ENCODE results near the gene FRYL. TPM values are rescaled to one million over a fixed set of nuclear protein-coding genes. Genes with fewer than 3 reads are reported as not detected.
A peak's percentile ranks its signal among the peaks of the same experiment; 100 is the strongest.

The FRYL gene
- total RNA-seq, 1 donor from 2014 or later, result 30.8 TPM

GRCh38 chr4:48564151-48564550 is 215.9 kb downstream of the FRYL start:
- no peak for DNase-seq (ENCODE audit: low read depth)

GRCh38 chr4:48558819-48559218 is 221.3 kb downstream of the FRYL start:
- no peak for DNase-seq (ENCODE audit: low read depth)

- no peak for DNase-seq (ENCODE audit: low read depth)
These were observed 222.1 kb downstream of the FRYL start for GRCh38 chr4:48558026-48558425.

DNA sequence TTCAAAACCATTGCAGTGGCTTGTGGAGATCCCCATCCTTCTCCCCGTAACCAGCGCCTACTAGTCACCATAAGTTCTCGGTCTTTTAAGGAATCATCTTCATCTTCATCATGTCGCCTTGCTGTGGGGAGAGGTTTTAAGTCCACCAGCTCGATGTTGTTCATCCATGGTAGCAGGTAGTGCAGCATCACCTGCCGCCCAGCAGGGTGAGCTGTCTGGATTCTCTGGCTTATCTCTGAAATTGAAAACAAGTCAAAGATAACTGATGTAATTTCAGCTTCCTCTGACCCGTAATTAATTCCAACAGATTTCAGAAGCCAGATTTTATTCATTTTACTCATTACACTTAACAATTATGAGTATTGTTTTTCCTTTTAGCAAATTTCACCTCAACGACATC is 222.6 kb downstream of the FRYL start:
- no peak for DNase-seq (ENCODE audit: low read depth)

DNA sequence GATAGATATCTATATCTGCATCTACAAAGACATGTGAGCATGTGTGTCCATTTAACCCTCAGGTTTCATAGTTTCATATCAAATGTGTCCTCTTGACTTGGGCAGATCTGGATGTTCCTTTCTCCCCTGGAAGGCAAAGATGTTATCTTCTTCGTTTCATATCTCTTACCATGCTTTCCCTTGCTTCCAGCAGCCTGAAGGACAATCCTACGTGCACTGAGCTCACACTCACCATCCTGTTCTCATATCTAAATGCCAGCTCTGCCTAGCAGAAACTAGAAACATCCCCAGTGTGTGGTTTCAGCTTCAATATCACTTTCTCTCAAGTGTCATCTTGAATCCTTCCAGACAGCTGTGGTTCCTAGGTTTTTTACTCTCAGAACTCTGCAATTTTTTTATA is 223.8 kb downstream of the FRYL start:
- no peak for DNase-seq (ENCODE audit: low read depth)

GRCh38 chr4:48554606-48555005 is 225.5 kb downstream of the FRYL start:
- no peak for DNase-seq (ENCODE audit: low read depth)

DNA sequence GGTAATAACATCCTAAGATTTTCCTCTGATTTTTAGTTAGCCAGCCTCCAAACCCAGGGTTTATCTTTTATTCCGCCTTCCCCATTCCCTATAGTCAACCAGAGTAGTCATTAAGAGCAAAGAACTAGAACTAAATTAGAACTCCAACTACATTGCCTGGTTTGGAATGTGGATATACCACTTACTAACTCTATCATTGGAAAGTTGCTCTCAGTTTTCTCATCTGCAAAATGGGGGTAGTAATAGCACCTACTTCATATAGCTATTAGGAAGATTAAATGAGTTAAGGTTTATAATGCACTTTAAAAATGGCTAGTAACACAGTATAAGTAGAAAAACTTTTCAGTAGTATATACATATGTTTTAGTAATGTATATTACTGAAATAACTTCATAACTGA is 226.4 kb downstream of the FRYL start:
- no peak for DNase-seq (ENCODE audit: low read depth)

DNA sequence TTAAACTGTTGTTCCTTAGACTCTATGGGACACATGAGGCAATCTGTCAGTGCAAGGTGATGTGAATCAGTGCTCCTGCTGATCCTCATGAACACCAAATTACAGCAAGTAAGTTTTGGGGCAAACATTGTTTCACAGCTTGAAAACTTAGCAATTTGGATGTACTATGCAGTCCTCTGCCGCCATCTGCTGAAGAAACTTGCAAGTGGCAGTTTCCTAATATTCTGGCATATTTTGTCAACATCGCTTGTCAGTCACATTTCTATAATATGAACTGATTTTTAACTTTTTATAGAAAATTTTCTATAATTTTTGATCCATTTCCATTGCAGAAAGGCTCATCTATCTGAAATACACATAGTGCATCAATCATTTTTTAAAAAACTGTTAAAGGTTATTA is 233.7 kb downstream of the FRYL start:
- DNase-seq (ENCODE audit: low read depth), result peak; percentile 40

- no peak for DNase-seq (ENCODE audit: low read depth)
These were observed 236.3 kb downstream of the FRYL start for GRCh38 chr4:48543796-48544195.

GRCh38 chr4:48542888-48543287 is 237.2 kb downstream of the FRYL start:
- no peak for DNase-seq (ENCODE audit: low read depth)

- no peak for DNase-seq (ENCODE audit: low read depth)
These were observed 240.5 kb downstream of the FRYL start for GRCh38 chr4:48539597-48539996.

- no peak for DNase-seq (ENCODE audit: low read depth)
These were observed 241.7 kb downstream of the FRYL start for GRCh38 chr4:48538358-48538757.

- no peak for DNase-seq (ENCODE audit: low read depth)
These were observed 253.7 kb downstream of the FRYL start for GRCh38 chr4:48526406-48526805.

GRCh38 chr4:48518143-48518542 is 261.9 kb downstream of the FRYL start:
- DNase-seq (ENCODE audit: low read depth), result no peak

GRCh38 chr4:48509543-48509942 is 270.5 kb downstream of the FRYL start:
- DNase-seq (ENCODE audit: low read depth), result peak; percentile 41

DNA sequence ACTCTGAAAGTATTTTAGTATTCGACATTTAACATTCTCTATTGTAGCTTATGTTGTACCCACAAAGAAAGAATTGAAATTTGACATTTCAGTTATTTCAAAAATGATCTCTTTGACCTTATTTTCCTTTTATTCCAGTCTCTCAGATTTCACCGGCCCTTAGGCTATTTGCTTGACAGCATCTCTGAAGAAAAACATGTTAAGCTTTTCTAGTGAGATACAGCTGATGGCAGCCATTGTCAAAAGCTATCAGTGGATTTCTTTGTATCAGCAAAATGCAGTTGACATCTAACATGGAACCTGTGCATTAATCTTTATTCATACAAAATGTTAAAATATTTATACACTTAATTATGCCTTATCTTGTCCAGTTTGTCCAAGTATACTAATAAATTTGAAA is 273.4 kb downstream of the FRYL start:
- no peak for DNase-seq (ENCODE audit: low read depth)

GRCh38 chr4:48504352-48504751 is 275.7 kb downstream of the FRYL start:
- no peak for DNase-seq (ENCODE audit: low read depth)

DNA sequence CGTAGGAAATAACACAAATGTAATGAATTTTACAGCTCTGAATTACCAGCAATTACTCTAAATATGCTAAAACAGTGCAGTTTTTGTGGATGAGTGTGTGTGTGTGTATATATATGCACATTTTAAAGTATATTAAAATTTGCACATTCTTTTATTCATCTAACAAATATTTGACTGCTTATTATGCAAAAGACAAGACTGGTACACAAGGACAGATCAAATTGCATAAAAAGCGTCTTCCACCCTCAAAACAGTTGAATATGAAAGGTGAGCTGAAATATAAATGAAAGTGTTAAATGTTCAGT is 276.1 kb downstream of the FRYL start:
- DNase-seq (ENCODE audit: low read depth), result no peak

DNA sequence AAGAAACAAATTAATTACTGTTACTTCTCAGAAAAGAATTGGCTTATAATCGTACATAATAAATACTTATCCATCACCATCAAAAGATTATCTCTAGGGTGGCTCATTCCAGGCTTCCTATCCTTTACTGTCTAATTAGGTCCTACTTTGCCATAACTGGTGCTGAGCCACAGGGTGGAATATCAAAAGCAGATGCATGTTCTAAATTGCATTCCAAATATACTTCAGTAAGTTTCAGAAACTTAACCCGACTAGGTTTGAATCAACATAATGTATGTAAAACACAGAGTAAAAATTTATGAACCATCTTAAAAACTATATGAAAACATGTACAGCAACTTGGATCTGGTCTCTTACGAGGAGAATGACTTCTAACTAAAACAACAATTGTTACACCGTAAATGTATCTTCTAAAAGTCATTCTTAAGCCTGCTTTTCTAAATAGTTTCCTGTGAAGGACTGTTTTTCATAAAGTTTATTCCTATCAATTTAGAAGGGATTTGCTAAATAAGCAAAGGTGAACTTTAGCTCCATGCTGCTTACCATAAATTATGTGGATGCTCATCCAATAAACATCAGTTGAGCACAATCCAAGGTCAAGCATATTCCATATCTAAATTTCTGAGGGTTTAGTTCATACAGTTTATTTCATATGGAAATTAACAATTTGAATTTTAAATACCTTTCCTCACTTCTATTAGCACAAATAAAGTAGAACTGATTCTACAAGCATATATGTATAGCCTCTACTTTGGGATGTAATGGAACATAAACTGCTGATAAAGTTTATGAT is 276.6 kb downstream of the FRYL start:
- DNase-seq (ENCODE audit: low read depth), result no peak

GRCh38 chr4:48499551-48500066 is 280.5 kb downstream of the FRYL start:
- no peak for DNase-seq (ENCODE audit: low read depth)

DNA sequence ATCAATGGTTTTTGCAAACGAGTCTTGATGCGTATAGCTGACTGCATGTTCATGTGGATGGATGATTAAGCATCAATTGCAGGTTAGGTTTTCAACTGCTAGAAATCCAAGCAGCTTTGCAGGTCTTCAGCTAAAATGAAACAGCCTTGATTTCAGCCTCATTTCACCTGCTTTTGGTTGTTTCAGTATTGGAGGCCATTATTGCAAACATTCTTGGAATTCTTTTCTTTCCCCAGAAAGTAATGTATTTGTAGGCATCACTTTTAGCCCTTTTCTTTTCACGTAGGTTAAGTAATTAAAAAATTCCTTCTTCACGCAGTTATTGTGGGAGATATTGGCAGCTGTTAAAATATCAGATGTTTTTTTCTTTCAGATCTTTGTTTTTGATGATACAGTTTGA is 281.2 kb downstream of the FRYL start:
- DNase-seq (ENCODE audit: low read depth), result no peak

DNA sequence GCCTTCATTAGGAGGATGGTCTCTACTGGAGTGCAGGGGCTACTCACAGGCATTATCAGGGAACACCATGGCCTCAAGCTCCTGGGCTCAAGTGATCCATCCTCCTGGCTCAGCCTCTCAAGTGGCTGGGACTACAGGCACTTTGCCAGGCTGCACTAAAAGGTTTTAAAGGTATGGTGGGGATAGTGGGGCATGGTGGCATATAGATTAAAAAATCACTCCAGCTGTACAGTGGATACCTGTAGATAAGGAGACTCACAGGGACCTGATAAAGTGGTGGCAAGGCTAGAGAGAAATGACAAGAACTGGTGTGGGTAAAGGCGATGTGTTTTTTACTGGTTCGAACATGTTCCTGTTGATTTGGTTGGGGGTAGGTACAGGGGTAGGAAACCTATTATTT is 284.1 kb downstream of the FRYL start:
- DNase-seq (ENCODE audit: low read depth), result no peak

DNA sequence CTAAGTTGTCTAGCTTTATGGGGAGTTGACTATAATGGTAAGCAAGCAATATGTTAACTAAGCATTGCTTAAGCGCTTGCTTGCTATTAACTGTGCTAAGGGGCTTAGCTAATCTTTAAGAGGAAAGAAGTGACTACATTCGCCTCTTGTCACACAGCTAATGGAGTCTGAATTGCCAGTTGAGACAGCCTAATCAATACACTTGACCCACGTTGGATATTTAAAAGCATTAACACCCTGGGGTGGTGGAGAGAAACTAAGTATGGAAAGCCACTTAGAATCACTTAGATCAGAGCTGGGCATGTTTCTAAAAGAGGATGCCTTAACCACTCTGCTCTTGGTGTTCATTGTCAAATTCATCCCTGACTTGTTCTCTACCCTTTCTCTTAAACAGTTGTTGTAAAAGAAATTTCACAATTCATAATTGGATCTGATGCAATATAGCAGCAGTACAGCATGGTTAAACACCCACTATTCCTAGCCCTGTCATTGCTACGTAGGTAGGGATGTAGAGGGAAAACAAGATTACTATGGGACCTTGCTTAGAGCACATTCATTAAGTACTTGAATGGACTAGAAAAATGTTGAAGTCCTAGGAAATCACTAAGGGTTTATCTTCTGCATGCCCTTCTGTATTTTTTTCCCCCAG is 286.5 kb downstream of the FRYL start:
- DNase-seq (ENCODE audit: low read depth), result no peak

Measured in myocyte (in vitro differentiated cells).